HepG2 (cell line): ENCODE measurements around the gene TNS1.

Experiments
- BRD4 ChIP-seq: sonication (generic); formaldehyde crosslinking; IDR thresholded peaks from 2 replicates; pipeline ENCODE4 v1.4.0; 2020; ENCODE audit warnings: missing genetic modification reagents
- KLF13 ChIP-seq: sonication (generic); formaldehyde crosslinking; IDR thresholded peaks from 2 replicates; pipeline ENCODE4 v1.4.0; 2020; ENCODE audit warnings: mild to moderate bottlenecking, missing genetic modification reagents
- ZNF292 ChIP-seq: sonication (generic); formaldehyde crosslinking; IDR thresholded peaks from 2 replicates; pipeline ENCODE4 v1.8.1; 2022; ENCODE audit warnings: mild to moderate bottlenecking, low read depth, missing genetic modification reagents, borderline replicate concordance
- TF ChIP-seq, protein P1 (sequence below): IDR thresholded peaks from 2 replicates; pipeline ENCODE4 v1.6.1; 2016; ENCODE audit warnings: low read depth, borderline replicate concordance

- TF ChIP-seq, protein P1, sequence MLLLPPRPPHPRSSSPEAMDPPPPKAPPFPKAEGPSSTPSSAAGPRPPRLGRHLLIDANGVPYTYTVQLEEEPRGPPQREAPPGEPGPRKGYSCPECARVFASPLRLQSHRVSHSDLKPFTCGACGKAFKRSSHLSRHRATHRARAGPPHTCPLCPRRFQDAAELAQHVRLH (CRISPR knock-in tag): no peak
- no peak for TF ChIP-seq BRD4
- no peak for TF ChIP-seq ZNF292
- TF ChIP-seq KLF13 (CRISPR knock-in tag): no peak
These were observed 176.3 kb downstream of the TNS1 start for GRCh38 chr2:217826520-217826919.
